Measurements from ENCODE around the gene LAMA5.

- TF ChIP-seq, protein P1, sequence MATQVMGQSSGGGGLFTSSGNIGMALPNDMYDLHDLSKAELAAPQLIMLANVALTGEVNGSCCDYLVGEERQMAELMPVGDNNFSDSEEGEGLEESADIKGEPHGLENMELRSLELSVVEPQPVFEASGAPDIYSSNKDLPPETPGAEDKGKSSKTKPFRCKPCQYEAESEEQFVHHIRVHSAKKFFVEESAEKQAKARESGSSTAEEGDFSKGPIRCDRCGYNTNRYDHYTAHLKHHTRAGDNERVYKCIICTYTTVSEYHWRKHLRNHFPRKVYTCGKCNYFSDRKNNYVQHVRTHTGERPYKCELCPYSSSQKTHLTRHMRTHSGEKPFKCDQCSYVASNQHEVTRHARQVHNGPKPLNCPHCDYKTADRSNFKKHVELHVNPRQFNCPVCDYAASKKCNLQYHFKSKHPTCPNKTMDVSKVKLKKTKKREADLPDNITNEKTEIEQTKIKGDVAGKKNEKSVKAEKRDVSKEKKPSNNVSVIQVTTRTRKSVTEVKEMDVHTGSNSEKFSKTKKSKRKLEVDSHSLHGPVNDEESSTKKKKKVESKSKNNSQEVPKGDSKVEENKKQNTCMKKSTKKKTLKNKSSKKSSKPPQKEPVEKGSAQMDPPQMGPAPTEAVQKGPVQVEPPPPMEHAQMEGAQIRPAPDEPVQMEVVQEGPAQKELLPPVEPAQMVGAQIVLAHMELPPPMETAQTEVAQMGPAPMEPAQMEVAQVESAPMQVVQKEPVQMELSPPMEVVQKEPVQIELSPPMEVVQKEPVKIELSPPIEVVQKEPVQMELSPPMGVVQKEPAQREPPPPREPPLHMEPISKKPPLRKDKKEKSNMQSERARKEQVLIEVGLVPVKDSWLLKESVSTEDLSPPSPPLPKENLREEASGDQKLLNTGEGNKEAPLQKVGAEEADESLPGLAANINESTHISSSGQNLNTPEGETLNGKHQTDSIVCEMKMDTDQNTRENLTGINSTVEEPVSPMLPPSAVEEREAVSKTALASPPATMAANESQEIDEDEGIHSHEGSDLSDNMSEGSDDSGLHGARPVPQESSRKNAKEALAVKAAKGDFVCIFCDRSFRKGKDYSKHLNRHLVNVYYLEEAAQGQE (IDR thresholded peaks at IDR 0.05; ENCODE audit: insufficient read depth in 1 of 2, low read depth in 2 of 2, low read length in 2 of 2), result no peak
- TF ChIP-seq POLR2AphosphoS5 (IDR thresholded peaks at IDR 0.05; ENCODE audit: low read depth, low read length) (no peak; the same call in 1 of the 2 replicates), TAF1 (IDR thresholded peaks at IDR 0.05; ENCODE audit: borderline replicate concordance, insufficient read depth, low read length) (no peak)
These were observed 22.5 kb upstream of the LAMA5 start for GRCh38 chr20:62389601-62390087.

All from PFSK-1 (cell line).